IMR-90 (cell line): ENCODE data around the gene CACNA2D3. TPM values are rescaled to one million over a fixed set of nuclear protein-coding genes. Genes with fewer than 3 reads are reported as not detected.

Experiments used
- ATAC-seq: fragments of 200-7000 bp; cut with Tn5 transposase; 2 replicates; pipeline ENCODE4 v1.9.1; 2020; ENCODE audit warnings: low read depth, mild to moderate bottlenecking, moderate library complexity
- BruUV-seq: library from RNA; stranded (reverse); fragments of 400-500 nt; replicated peaks from 2 replicates; lab custom pipeline; 2021; lab: Mats Ljungman, UMichigan
- CTCF ChIA-PET: fragments of 300-600 bp; formaldehyde crosslinking; extraction: SDS; loops from one replicate; lab custom pipeline; 2021; ENCODE audit warnings: antibody characterized with exemption; lab: Yijun Ruan, JAX
- POLR2A ChIA-PET: fragments of 300-600 bp; sonication (Branson Sonifier 250); formaldehyde crosslinking; loops from one replicate; lab custom pipeline; 2022; ENCODE audit warnings: antibody characterized with exemption; ENCODE audit not compliant: unreplicated experiment; lab: Charles Lee
- DNase-seq: peaks from one replicate; pipeline ENCODE4 v3.0.0; 2013
- H2AFZ ChIP-seq: replicated peaks from 2 replicates; pipeline ENCODE3; 2013; ENCODE audit warnings: low read length, mild to moderate bottlenecking; ENCODE audit not compliant: poor library complexity
- H2AK5ac ChIP-seq: 2 replicates; pipeline ENCODE4 v1.6.1; 2013; ENCODE audit warnings: low read depth, low read length, inconsistent platforms
- H2AK9ac ChIP-seq: replicated peaks from 2 replicates; pipeline ENCODE3; 2013; ENCODE audit warnings: mild to moderate bottlenecking, low read depth, low read length, moderate library complexity; ENCODE audit not compliant: poor library complexity
- H2BK120ac ChIP-seq: 2 replicates; pipeline ENCODE4 v1.6.1; 2013; ENCODE audit warnings: low read depth, low read length, inconsistent platforms
- H2BK15ac ChIP-seq: 3 replicates; pipeline ENCODE4 v1.6.1; 2013; ENCODE audit warnings: low read depth, low read length, inconsistent platforms
- H2BK20ac ChIP-seq: 2 replicates; pipeline ENCODE4 v1.6.1; 2013; ENCODE audit warnings: low read depth, mild to moderate bottlenecking, inconsistent platforms, low read length, moderate library complexity
- H2BK5ac ChIP-seq: 2 replicates; pipeline ENCODE4 v1.6.1; 2013; ENCODE audit warnings: mild to moderate bottlenecking, low read depth, low read length, inconsistent platforms; ENCODE audit not compliant: poor library complexity, severe bottlenecking
- H3K14ac ChIP-seq: replicated peaks from 2 replicates; pipeline ENCODE4 v1.6.1; 2013; ENCODE audit warnings: low read depth, low read length, inconsistent platforms
- H3K18ac ChIP-seq: 2 replicates; pipeline ENCODE4 v1.6.1; 2013; ENCODE audit warnings: low read depth, low read length, control low read depth
- H3K23ac ChIP-seq: 2 replicates; pipeline ENCODE4 v1.6.1; 2013; ENCODE audit warnings: low read depth, low read length, inconsistent platforms
- H3K27ac ChIP-seq: 2 replicates; pipeline ENCODE4 v1.5.1; 2013; ENCODE audit warnings: mild to moderate bottlenecking, control low read depth, low read length; ENCODE audit not compliant: insufficient read depth
- H3K27me3 ChIP-seq: 2 replicates; pipeline ENCODE4 v1.6.1; 2013; ENCODE audit warnings: low read length; ENCODE audit not compliant: control insufficient read depth, insufficient read depth
- H3K36me3 ChIP-seq: 2 replicates; pipeline ENCODE4 v1.6.1; 2013; ENCODE audit warnings: low read length, mixed read lengths; ENCODE audit not compliant: control insufficient read depth, insufficient read depth
- H3K4ac ChIP-seq: 2 replicates; pipeline ENCODE4 v1.6.1; 2013; ENCODE audit warnings: low read depth, low read length, inconsistent platforms
- H3K4me1 ChIP-seq: 2 replicates; pipeline ENCODE4 v1.6.1; 2013; ENCODE audit warnings: low read length, mixed read lengths; ENCODE audit not compliant: control insufficient read depth, insufficient read depth
- H3K4me2 ChIP-seq: 2 replicates; pipeline ENCODE4 v1.6.1; 2013; ENCODE audit warnings: low read depth, mild to moderate bottlenecking, control low read depth, low read length, moderate library complexity
- H3K4me3 ChIP-seq: 2 replicates; pipeline ENCODE4 v1.5.1; 2013; ENCODE audit warnings: low read depth, mild to moderate bottlenecking, control low read depth, low read length, moderate library complexity; ENCODE audit not compliant: insufficient read depth
- H3K56ac ChIP-seq: 2 replicates; pipeline ENCODE4 v1.6.1; 2013; ENCODE audit warnings: low read length, inconsistent platforms; ENCODE audit not compliant: insufficient read depth; ENCODE audit errors: extremely low read depth
- H3K79me1 ChIP-seq, 2 experiments: 2 replicates each; pipeline ENCODE4 v1.6.1; 2013; ENCODE audit warnings: low read length in 2 of 2, inconsistent platforms in 1 of 2, low read depth in 1 of 2
- H3K9ac ChIP-seq: 2 replicates; pipeline ENCODE4 v1.6.1; 2013; ENCODE audit warnings: low read depth, low read length, control low read depth
- H3K9me1 ChIP-seq: 2 replicates; pipeline ENCODE4 v1.6.1; 2013; ENCODE audit warnings: low read length, inconsistent platforms; ENCODE audit not compliant: insufficient read depth
- H3K9me3 ChIP-seq: 2 replicates; pipeline ENCODE4 v1.6.1; 2013; ENCODE audit warnings: low read length; ENCODE audit not compliant: control insufficient read depth, insufficient read depth
- H4K20me1 ChIP-seq: 2 replicates; pipeline ENCODE4 v1.6.1; 2013; ENCODE audit warnings: low read length, inconsistent platforms; ENCODE audit not compliant: insufficient read depth
- H4K5ac ChIP-seq: 2 replicates; pipeline ENCODE4 v1.6.1; 2013; ENCODE audit warnings: mild to moderate bottlenecking, low read depth, low read length, control low read depth
- H4K8ac ChIP-seq, 2 experiments: 2 replicates each; pipeline ENCODE4 v1.6.1; 2013; ENCODE audit warnings: low read depth in 2 of 2, low read length in 2 of 2, control low read depth in 1 of 2, inconsistent platforms in 1 of 2
- H4K91ac ChIP-seq: 2 replicates; pipeline ENCODE4 v1.6.1; 2013; ENCODE audit warnings: low read depth, low read length, inconsistent platforms; ENCODE audit not compliant: insufficient read depth
- FOS ChIP-seq: fragments of 150-350 bp; IDR thresholded peaks from 2 replicates; pipeline ENCODE4 v1.6.1; 2016; ENCODE audit warnings: low read depth, low read length
- MAFK ChIP-seq: IDR thresholded peaks from 2 replicates; pipeline ENCODE4 v1.6.1; 2012; ENCODE audit warnings: low read depth, low read length, improper control_type of control experiment
- RAD21 ChIP-seq: IDR thresholded peaks from 2 replicates; pipeline ENCODE4 v1.6.1; 2012; ENCODE audit warnings: low read length, improper control_type of control experiment
- RCOR1 ChIP-seq: IDR thresholded peaks from 2 replicates; pipeline ENCODE4 v1.6.1; 2012; ENCODE audit warnings: mild to moderate bottlenecking, low read length, improper control_type of control experiment; ENCODE audit not compliant: insufficient replicate concordance
- SMC3 ChIP-seq: fragments of 150-350 bp; IDR thresholded peaks from 2 replicates; pipeline ENCODE4 v1.6.1; 2016; ENCODE audit warnings: low read depth, mild to moderate bottlenecking, antibody characterized with exemption, low read length, moderate library complexity
- WGBS, 2 experiments: methylation state at CpG; one replicate each; pipeline versions ENCODE4 v1.1.5 to v1.1.7; 2013; ENCODE audit warnings: missing lambda C conversion rate in 2 of 2; ENCODE audit not compliant: insufficient read length in 1 of 2; ENCODE audit errors: extremely low coverage in 2 of 2; 5-methylcytosine and 5-hydroxymethylcytosine counted together
- dilution Hi-C: fragments of 300-500 bp; cut with HindIII; formaldehyde crosslinking; loops from one replicate; pipeline ENCODE4 v1.14.3; 2018; ENCODE audit warnings: low sequenced_read_pairs; ENCODE audit not compliant: unreplicated experiment
- in situ Hi-C: fragments of 300-500 bp; cut with MboI; formaldehyde crosslinking; loops from 3 replicates; pipeline ENCODE4 v1.14.3; 2019; ENCODE audit warnings: low sequenced_read_pairs, inconsistent platforms, mixed read lengths
- intact Hi-C: fragments of 100-400 bp; cut with micrococcal nuclease; formaldehyde crosslinking; loops from 2 replicates; pipeline ENCODE4 v1.10.0; 2022
- polyA plus RNA-seq, 3 experiments: library from polyadenylated mRNA; depleted of rRNA; stranded (reverse); fragments of >200 nt; gene quantifications; 2 replicates each; pipeline ENCODE4 v1.2.3, GENCODE V29; 2012; ENCODE audit warnings: low replicate concordance in 1 of 3
- total RNA-seq: library from RNA; depleted of rRNA; stranded (reverse); fragments of >200 nt; gene quantifications from 2 replicates; pipeline ENCODE4 v1.2.3, GENCODE V29; 2012
- TF ChIP-seq, protein P1 (sequence below): fragments of 150-350 bp; IDR thresholded peaks from 2 replicates; pipeline ENCODE4 v1.6.1; 2017; ENCODE audit warnings: mild to moderate bottlenecking, antibody characterized with exemption, low read length, low read depth
- TF ChIP-seq, protein P2 (sequence below): conservative IDR thresholded peaks from 2 replicates; pipeline ENCODE4 v1.5.1; 2012; ENCODE audit warnings: mild to moderate bottlenecking, low read depth, low read length, improper control_type of control experiment
- TF ChIP-seq, protein P3 (sequence below): fragments of 150-350 bp; IDR thresholded peaks from 2 replicates; pipeline ENCODE4 v1.6.1; 2016; ENCODE audit warnings: low read depth, mild to moderate bottlenecking, low read length, moderate library complexity, borderline replicate concordance

Gene CACNA2D3
- total and polyA plus RNA-seq, 2 of the 4 experiments (the other 2 are of a cell fraction), result 0.36 to 0.41 TPM

DNA sequence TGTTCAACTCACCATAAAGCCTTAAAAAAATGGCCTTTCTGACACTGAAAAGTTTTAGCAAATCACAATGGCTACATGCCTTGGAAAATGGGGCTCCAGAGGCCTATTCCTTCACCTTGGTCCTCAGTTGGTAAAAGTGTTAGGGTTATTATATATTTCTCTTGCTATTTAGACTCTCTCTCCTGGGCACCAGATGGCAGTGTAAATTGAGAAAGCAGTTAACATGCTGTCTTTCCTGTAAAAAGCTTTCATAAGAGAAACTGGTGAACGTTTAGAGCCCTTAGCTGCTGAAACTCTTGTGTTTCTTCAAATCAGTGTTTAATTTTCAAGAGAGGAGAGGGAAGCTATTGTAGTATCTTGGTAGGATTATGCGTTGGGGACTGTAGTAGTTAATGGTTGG, 715.6 kb downstream of the CACNA2D3 start:
- H4K8ac ChIP-seq, result no peak overlapping the region
- dilution Hi-C loops, result no loop called here
- H2BK15ac ChIP-seq, result no peak overlapping the region
- H4K5ac ChIP-seq, result no peak overlapping the region
- intact Hi-C loops, result no loop called here
- no peaks in the 10 kb centered on the region for H3K36me3 ChIP-seq
- in situ Hi-C loops, result loop anchor here (25.0 kb wide), 1 partner anchor 401 kb away; no protein-coding TSS in a partner anchor
- H2BK120ac ChIP-seq, result no peak overlapping the region
- H2AK5ac ChIP-seq, result no peak overlapping the region
- no peak overlapping the region for H3K27ac ChIP-seq
- no peaks in the 10 kb centered on the region for H3K79me1 ChIP-seq
- H4K91ac ChIP-seq, result no peak overlapping the region
- H3K9me1 ChIP-seq, result no peaks in the 10 kb centered on the region
- ChIA-PET CTCF (interaction anchor here (0.8 to 1.2 kb wide), 3 partner anchors 16 to 19 kb away, joined by 3 read pairs; no protein-coding TSS in a partner anchor), POLR2A (interaction anchor here (0.7 kb wide), 1 partner anchor 414 kb away, joined by 3 read pairs; no protein-coding TSS in a partner anchor)
- H3K4me3 ChIP-seq, result no peak overlapping the region
- H3K27me3 ChIP-seq, result peaks cover 3% of the 10 kb centered on the region; the same call in 1 of the 2 replicates
- peaks cover 3% of the 10 kb centered on the region; the same call in 1 of the 2 replicates for H3K9me3 ChIP-seq
- no peak overlapping the region for H3K14ac ChIP-seq
- TF ChIP-seq RCOR1 (no peak), RAD21 (peak; percentile 48), FOS (no peak), MAFK (no peak), SMC3 (peak; percentile 54)
- TF ChIP-seq, protein P1, sequence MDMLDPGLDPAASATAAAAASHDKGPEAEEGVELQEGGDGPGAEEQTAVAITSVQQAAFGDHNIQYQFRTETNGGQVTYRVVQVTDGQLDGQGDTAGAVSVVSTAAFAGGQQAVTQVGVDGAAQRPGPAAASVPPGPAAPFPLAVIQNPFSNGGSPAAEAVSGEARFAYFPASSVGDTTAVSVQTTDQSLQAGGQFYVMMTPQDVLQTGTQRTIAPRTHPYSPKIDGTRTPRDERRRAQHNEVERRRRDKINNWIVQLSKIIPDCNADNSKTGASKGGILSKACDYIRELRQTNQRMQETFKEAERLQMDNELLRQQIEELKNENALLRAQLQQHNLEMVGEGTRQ, result no peak
- TF ChIP-seq, protein P2, sequence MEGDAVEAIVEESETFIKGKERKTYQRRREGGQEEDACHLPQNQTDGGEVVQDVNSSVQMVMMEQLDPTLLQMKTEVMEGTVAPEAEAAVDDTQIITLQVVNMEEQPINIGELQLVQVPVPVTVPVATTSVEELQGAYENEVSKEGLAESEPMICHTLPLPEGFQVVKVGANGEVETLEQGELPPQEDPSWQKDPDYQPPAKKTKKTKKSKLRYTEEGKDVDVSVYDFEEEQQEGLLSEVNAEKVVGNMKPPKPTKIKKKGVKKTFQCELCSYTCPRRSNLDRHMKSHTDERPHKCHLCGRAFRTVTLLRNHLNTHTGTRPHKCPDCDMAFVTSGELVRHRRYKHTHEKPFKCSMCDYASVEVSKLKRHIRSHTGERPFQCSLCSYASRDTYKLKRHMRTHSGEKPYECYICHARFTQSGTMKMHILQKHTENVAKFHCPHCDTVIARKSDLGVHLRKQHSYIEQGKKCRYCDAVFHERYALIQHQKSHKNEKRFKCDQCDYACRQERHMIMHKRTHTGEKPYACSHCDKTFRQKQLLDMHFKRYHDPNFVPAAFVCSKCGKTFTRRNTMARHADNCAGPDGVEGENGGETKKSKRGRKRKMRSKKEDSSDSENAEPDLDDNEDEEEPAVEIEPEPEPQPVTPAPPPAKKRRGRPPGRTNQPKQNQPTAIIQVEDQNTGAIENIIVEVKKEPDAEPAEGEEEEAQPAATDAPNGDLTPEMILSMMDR, result peak; percentile 48
- TF ChIP-seq, protein P3, sequence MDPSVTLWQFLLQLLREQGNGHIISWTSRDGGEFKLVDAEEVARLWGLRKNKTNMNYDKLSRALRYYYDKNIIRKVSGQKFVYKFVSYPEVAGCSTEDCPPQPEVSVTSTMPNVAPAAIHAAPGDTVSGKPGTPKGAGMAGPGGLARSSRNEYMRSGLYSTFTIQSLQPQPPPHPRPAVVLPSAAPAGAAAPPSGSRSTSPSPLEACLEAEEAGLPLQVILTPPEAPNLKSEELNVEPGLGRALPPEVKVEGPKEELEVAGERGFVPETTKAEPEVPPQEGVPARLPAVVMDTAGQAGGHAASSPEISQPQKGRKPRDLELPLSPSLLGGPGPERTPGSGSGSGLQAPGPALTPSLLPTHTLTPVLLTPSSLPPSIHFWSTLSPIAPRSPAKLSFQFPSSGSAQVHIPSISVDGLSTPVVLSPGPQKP, result no peak
- DNase-seq (peak; percentile 41), ATAC-seq (peak; percentile 63)
- H3K4me1 ChIP-seq, result no peaks in the 10 kb centered on the region
- H3K18ac ChIP-seq, result peak overlapping the region; percentile 56; the same call in 1 of the 2 replicates
- no peaks in the 10 kb centered on the region for H4K20me1 ChIP-seq
- H3K9ac ChIP-seq, result no peak overlapping the region
- no peak overlapping the region for H2BK20ac ChIP-seq
- no peak overlapping the region for H2BK5ac ChIP-seq
- no peak overlapping the region for H2AK9ac ChIP-seq
- H2AFZ ChIP-seq, result no peak overlapping the region
- BruUV-seq, result no TSS peak
- no peak overlapping the region for H3K4me2 ChIP-seq
- no peak overlapping the region for H3K23ac ChIP-seq
- no peak overlapping the region for H3K4ac ChIP-seq
- H3K56ac ChIP-seq, result no peak overlapping the region
- 33% methylated on average over 1 of the region's 2 CpGs; no CpG with 5 or more reads in 1 of the 2 experiments for WGBS, 2 experiments
